GM23338 (cell line): ENCODE data around the gene LANCL3. TPM values are rescaled to one million over a fixed set of nuclear protein-coding genes. Genes with fewer than 3 reads are reported as not detected.

Experiments
- ATAC-seq: fragments of 200-7000 bp; cut with Tn5 transposase; 3 replicates; pipeline ENCODE4 v1.9.1; 2020
- DNase-seq: peaks from one replicate; pipeline ENCODE4 v3.0.0-alpha.2; 2015; ENCODE audit warnings: low spot score
- H2AFZ ChIP-seq: fragments of 200-600 bp; sonication (generic); 2 replicates; pipeline ENCODE4 v1.8.0; 2016; ENCODE audit warnings: antibody characterized with exemption, mild to moderate bottlenecking, moderate library complexity
- H3F3A ChIP-seq: fragments of 200-600 bp; sonication (generic); replicated peaks from 2 replicates; pipeline ENCODE4 v1.8.0; 2017; ENCODE audit warnings: antibody characterized with exemption, mixed run types, low read depth
- H3K27ac ChIP-seq: fragments of 200-600 bp; sonication (generic); 2 replicates; pipeline ENCODE4 v1.6.1; 2016; ENCODE audit warnings: low read depth
- H3K27me3 ChIP-seq: fragments of 200-600 bp; sonication (generic); 2 replicates; pipeline ENCODE4 v1.8.0; 2016; ENCODE audit warnings: mild to moderate bottlenecking, mixed run types, moderate library complexity; ENCODE audit not compliant: insufficient read depth
- H3K36me3 ChIP-seq: fragments of 200-600 bp; sonication (generic); 2 replicates; pipeline ENCODE4 v1.8.0; 2016; ENCODE audit warnings: mild to moderate bottlenecking; ENCODE audit not compliant: insufficient read depth
- H3K4me1 ChIP-seq: fragments of 200-600 bp; sonication (generic); 2 replicates; pipeline ENCODE4 v1.8.0; 2016; ENCODE audit warnings: mild to moderate bottlenecking, moderate library complexity; ENCODE audit not compliant: insufficient read depth
- H3K4me2 ChIP-seq: fragments of 200-600 bp; sonication (generic); 2 replicates; pipeline ENCODE4 v1.7.1; 2017; ENCODE audit warnings: mixed run types
- H3K4me3 ChIP-seq: fragments of 200-600 bp; sonication (generic); 2 replicates; pipeline ENCODE4 v1.6.1; 2016; ENCODE audit warnings: mixed run types
- H3K79me2 ChIP-seq: fragments of 200-600 bp; sonication (generic); replicated peaks from 2 replicates; pipeline ENCODE4 v1.8.0; 2017; ENCODE audit warnings: mild to moderate bottlenecking; ENCODE audit not compliant: insufficient read depth
- H3K9me2 ChIP-seq: fragments of 200-600 bp; sonication (generic); 2 replicates; pipeline ENCODE4 v1.8.0; 2017; ENCODE audit not compliant: insufficient read depth
- H4K20me1 ChIP-seq: fragments of 200-600 bp; sonication (generic); replicated peaks from 2 replicates; pipeline ENCODE4 v1.8.0; 2017; ENCODE audit warnings: mild to moderate bottlenecking; ENCODE audit not compliant: insufficient read depth
- H3K27ac Mint-ChIP-seq: 2 replicates; pipeline ENCODE4 v1.8.0; 2020; ENCODE audit warnings: inconsistent platforms, mild to moderate bottlenecking, moderate library complexity, mixed read lengths
- H3K27me3 Mint-ChIP-seq: 3 replicates; pipeline ENCODE4 v1.8.0; 2022; ENCODE audit warnings: low read depth, mild to moderate bottlenecking, moderate library complexity, mixed read lengths, inconsistent platforms; ENCODE audit not compliant: insufficient read depth, poor library complexity
- H3K36me3 Mint-ChIP-seq: 3 replicates; pipeline ENCODE4 v1.8.0; 2021; ENCODE audit warnings: low read depth, mild to moderate bottlenecking, inconsistent platforms, moderate library complexity, mixed read lengths
- H3K4me1 Mint-ChIP-seq: 3 replicates; pipeline ENCODE4 v1.8.0; 2020; ENCODE audit warnings: mild to moderate bottlenecking, inconsistent platforms, mixed read lengths
- H3K4me3 Mint-ChIP-seq: 3 replicates; pipeline ENCODE4 v1.8.0; 2021; ENCODE audit warnings: moderate library complexity, mild to moderate bottlenecking, inconsistent platforms, mixed read lengths
- H3K9me3 Mint-ChIP-seq: 3 replicates; pipeline ENCODE4 v1.8.0; 2020; ENCODE audit warnings: moderate library complexity, mild to moderate bottlenecking, inconsistent platforms, mixed read lengths
- CREB1 ChIP-seq: fragments of 250-450 bp; sonication (Bioruptor Pico); IDR thresholded peaks from 2 replicates; pipeline ENCODE4 v1.5.0; 2020; ENCODE audit warnings: low read depth, mild to moderate bottlenecking, moderate library complexity
- EZH2 ChIP-seq: fragments of 200-600 bp; sonication (generic); IDR thresholded peaks from one replicate; pipeline ENCODE4 v1.8.0; 2017; ENCODE audit warnings: antibody characterized with exemption, mild to moderate bottlenecking, low read depth; ENCODE audit not compliant: unreplicated experiment
- EZH2phosphoT487 ChIP-seq: fragments of 200-600 bp; sonication (generic); IDR thresholded peaks from one replicate; pipeline ENCODE4 v1.8.1; 2018; ENCODE audit warnings: antibody characterized with exemption; ENCODE audit not compliant: unreplicated experiment
- JUNB ChIP-seq: IDR thresholded peaks from one replicate; pipeline ENCODE4 v1.6.1; 2016; ENCODE audit warnings: antibody characterized with exemption; ENCODE audit not compliant: unreplicated experiment
- NANOG ChIP-seq: IDR thresholded peaks from 2 replicates; pipeline ENCODE4 v1.6.1; 2016; ENCODE audit warnings: antibody characterized with exemption, borderline replicate concordance
- POLR2AphosphoS5 ChIP-seq: IDR thresholded peaks from 2 replicates; pipeline ENCODE4 v1.6.1; 2016; ENCODE audit warnings: antibody characterized with exemption, low read depth
- STAT1 ChIP-seq: IDR thresholded peaks from one replicate; pipeline ENCODE4 v1.6.1; 2016; ENCODE audit warnings: antibody characterized with exemption; ENCODE audit not compliant: unreplicated experiment
- ZNF114 ChIP-seq: fragments of 250-450 bp; sonication (Bioruptor Pico); IDR thresholded peaks from 2 replicates; pipeline ENCODE4 v1.5.0; 2020; ENCODE audit warnings: mild to moderate bottlenecking, moderate library complexity
- ZNF331 ChIP-seq: fragments of 250-450 bp; sonication (Bioruptor Pico); IDR thresholded peaks from 2 replicates; pipeline ENCODE4 v1.5.0; 2020; ENCODE audit warnings: low read depth, mild to moderate bottlenecking, moderate library complexity
- polyA plus RNA-seq: library from polyadenylated mRNA; unstranded; fragments of >200 nt; fragmentation: Nextera tagmentation; extraction: Ambion mirVana; gene quantifications from 2 replicates; pipeline ENCODE4 v1.2.1, GENCODE V29; 2016
- total RNA-seq: library from RNA; depleted of rRNA; stranded (reverse); fragments of >200 nt; shearing (Covaris generic); gene quantifications from 2 replicates; pipeline ENCODE4 v1.2.3, GENCODE V29; 2014
- TF ChIP-seq, protein P1 (sequence below): IDR thresholded peaks from one replicate; pipeline ENCODE4 v1.6.1; 2018; ENCODE audit warnings: antibody characterized with exemption; ENCODE audit not compliant: unreplicated experiment
- TF ChIP-seq, protein P2 (sequence below), 2 experiments: fragments of 200-600 bp in 1 of 2; sonication (generic) in 1 of 2; conservative IDR thresholded peaks; 2 replicates each; pipeline versions ENCODE4 v1.5.1 to v1.6.1; 2016 to 2017; ENCODE audit warnings: antibody characterized with exemption in 2 of 2, low read depth in 2 of 2, mild to moderate bottlenecking in 2 of 2, moderate library complexity in 1 of 2
- TF ChIP-seq, protein P3 (sequence below): IDR thresholded peaks from 2 replicates; pipeline ENCODE4 v1.6.1; 2016; ENCODE audit warnings: antibody characterized with exemption
- TF ChIP-seq, protein P4 (sequence below): fragments of 250-450 bp; sonication (Bioruptor Pico); IDR thresholded peaks from 2 replicates; pipeline ENCODE4 v1.5.0; 2020; ENCODE audit warnings: mild to moderate bottlenecking, moderate library complexity

LANCL3 gene
- total and polyA plus RNA-seq, 2 experiments from 2014 or later = 0.11 to 1.8 TPM

DNA sequence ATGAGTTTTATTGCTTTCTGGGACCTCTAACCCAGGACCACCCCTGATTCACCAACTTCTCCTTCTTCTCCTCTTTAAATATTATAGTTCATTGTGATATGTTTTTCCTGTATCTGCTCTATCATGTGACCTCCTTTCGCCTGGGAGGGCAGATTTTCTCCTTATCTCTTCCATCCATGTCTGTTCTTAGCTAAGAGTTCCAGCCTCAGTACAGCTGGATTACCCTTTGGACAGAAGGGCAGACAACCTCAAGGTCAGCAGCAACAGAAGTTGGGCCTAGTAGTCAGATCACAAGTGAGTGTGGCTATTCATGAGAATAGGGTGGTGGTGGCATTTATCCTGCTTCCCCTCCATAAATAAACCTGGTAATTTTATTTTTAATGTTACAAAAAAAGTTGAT lies 108.4 kb downstream of the LANCL3 start:
- Histone ChIP-seq H4K20me1 (no peaks in the 10 kb centered on the region), H3K9me2 (no peaks in the 10 kb centered on the region)

More for the DNA sequence above, 108.4 kb downstream of the LANCL3 start:
- H3K36me3 ChIP-seq = no peaks in the 10 kb centered on the region
- Mint-ChIP-seq H3K27me3 (peaks cover 2% of the 10 kb centered on the region), H3K9me3 (no peaks in the 10 kb centered on the region), H3K4me3 (no peak overlapping the region), H3K27ac (no peak overlapping the region), H3K36me3 (no peaks in the 10 kb centered on the region), H3K4me1 (peaks cover 7% of the 10 kb centered on the region; the same call in 1 of the 3 replicates)
- no peak for TF ChIP-seq ZNF114 (CRISPR knock-in tag)
- no peak for TF ChIP-seq NANOG
- TF ChIP-seq ZNF331 (CRISPR knock-in tag) = no peak
- no peak for TF ChIP-seq EZH2phosphoT487
- TF ChIP-seq JUNB = no peak
- no peak for TF ChIP-seq POLR2AphosphoS5
- TF ChIP-seq, protein P1, sequence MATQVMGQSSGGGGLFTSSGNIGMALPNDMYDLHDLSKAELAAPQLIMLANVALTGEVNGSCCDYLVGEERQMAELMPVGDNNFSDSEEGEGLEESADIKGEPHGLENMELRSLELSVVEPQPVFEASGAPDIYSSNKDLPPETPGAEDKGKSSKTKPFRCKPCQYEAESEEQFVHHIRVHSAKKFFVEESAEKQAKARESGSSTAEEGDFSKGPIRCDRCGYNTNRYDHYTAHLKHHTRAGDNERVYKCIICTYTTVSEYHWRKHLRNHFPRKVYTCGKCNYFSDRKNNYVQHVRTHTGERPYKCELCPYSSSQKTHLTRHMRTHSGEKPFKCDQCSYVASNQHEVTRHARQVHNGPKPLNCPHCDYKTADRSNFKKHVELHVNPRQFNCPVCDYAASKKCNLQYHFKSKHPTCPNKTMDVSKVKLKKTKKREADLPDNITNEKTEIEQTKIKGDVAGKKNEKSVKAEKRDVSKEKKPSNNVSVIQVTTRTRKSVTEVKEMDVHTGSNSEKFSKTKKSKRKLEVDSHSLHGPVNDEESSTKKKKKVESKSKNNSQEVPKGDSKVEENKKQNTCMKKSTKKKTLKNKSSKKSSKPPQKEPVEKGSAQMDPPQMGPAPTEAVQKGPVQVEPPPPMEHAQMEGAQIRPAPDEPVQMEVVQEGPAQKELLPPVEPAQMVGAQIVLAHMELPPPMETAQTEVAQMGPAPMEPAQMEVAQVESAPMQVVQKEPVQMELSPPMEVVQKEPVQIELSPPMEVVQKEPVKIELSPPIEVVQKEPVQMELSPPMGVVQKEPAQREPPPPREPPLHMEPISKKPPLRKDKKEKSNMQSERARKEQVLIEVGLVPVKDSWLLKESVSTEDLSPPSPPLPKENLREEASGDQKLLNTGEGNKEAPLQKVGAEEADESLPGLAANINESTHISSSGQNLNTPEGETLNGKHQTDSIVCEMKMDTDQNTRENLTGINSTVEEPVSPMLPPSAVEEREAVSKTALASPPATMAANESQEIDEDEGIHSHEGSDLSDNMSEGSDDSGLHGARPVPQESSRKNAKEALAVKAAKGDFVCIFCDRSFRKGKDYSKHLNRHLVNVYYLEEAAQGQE = no peak
- TF ChIP-seq STAT1 = no peak
- no peak for TF ChIP-seq EZH2
- TF ChIP-seq CREB1 (CRISPR knock-in tag) = no peak
- TF ChIP-seq, protein P2, sequence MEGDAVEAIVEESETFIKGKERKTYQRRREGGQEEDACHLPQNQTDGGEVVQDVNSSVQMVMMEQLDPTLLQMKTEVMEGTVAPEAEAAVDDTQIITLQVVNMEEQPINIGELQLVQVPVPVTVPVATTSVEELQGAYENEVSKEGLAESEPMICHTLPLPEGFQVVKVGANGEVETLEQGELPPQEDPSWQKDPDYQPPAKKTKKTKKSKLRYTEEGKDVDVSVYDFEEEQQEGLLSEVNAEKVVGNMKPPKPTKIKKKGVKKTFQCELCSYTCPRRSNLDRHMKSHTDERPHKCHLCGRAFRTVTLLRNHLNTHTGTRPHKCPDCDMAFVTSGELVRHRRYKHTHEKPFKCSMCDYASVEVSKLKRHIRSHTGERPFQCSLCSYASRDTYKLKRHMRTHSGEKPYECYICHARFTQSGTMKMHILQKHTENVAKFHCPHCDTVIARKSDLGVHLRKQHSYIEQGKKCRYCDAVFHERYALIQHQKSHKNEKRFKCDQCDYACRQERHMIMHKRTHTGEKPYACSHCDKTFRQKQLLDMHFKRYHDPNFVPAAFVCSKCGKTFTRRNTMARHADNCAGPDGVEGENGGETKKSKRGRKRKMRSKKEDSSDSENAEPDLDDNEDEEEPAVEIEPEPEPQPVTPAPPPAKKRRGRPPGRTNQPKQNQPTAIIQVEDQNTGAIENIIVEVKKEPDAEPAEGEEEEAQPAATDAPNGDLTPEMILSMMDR (conservative IDR thresholded peaks at IDR 0.05; ENCODE audit: low read depth in 2 of 2) = no peak
- TF ChIP-seq, protein P3, sequence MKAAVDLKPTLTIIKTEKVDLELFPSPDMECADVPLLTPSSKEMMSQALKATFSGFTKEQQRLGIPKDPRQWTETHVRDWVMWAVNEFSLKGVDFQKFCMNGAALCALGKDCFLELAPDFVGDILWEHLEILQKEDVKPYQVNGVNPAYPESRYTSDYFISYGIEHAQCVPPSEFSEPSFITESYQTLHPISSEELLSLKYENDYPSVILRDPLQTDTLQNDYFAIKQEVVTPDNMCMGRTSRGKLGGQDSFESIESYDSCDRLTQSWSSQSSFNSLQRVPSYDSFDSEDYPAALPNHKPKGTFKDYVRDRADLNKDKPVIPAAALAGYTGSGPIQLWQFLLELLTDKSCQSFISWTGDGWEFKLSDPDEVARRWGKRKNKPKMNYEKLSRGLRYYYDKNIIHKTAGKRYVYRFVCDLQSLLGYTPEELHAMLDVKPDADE = no peak
- TF ChIP-seq, protein P4, sequence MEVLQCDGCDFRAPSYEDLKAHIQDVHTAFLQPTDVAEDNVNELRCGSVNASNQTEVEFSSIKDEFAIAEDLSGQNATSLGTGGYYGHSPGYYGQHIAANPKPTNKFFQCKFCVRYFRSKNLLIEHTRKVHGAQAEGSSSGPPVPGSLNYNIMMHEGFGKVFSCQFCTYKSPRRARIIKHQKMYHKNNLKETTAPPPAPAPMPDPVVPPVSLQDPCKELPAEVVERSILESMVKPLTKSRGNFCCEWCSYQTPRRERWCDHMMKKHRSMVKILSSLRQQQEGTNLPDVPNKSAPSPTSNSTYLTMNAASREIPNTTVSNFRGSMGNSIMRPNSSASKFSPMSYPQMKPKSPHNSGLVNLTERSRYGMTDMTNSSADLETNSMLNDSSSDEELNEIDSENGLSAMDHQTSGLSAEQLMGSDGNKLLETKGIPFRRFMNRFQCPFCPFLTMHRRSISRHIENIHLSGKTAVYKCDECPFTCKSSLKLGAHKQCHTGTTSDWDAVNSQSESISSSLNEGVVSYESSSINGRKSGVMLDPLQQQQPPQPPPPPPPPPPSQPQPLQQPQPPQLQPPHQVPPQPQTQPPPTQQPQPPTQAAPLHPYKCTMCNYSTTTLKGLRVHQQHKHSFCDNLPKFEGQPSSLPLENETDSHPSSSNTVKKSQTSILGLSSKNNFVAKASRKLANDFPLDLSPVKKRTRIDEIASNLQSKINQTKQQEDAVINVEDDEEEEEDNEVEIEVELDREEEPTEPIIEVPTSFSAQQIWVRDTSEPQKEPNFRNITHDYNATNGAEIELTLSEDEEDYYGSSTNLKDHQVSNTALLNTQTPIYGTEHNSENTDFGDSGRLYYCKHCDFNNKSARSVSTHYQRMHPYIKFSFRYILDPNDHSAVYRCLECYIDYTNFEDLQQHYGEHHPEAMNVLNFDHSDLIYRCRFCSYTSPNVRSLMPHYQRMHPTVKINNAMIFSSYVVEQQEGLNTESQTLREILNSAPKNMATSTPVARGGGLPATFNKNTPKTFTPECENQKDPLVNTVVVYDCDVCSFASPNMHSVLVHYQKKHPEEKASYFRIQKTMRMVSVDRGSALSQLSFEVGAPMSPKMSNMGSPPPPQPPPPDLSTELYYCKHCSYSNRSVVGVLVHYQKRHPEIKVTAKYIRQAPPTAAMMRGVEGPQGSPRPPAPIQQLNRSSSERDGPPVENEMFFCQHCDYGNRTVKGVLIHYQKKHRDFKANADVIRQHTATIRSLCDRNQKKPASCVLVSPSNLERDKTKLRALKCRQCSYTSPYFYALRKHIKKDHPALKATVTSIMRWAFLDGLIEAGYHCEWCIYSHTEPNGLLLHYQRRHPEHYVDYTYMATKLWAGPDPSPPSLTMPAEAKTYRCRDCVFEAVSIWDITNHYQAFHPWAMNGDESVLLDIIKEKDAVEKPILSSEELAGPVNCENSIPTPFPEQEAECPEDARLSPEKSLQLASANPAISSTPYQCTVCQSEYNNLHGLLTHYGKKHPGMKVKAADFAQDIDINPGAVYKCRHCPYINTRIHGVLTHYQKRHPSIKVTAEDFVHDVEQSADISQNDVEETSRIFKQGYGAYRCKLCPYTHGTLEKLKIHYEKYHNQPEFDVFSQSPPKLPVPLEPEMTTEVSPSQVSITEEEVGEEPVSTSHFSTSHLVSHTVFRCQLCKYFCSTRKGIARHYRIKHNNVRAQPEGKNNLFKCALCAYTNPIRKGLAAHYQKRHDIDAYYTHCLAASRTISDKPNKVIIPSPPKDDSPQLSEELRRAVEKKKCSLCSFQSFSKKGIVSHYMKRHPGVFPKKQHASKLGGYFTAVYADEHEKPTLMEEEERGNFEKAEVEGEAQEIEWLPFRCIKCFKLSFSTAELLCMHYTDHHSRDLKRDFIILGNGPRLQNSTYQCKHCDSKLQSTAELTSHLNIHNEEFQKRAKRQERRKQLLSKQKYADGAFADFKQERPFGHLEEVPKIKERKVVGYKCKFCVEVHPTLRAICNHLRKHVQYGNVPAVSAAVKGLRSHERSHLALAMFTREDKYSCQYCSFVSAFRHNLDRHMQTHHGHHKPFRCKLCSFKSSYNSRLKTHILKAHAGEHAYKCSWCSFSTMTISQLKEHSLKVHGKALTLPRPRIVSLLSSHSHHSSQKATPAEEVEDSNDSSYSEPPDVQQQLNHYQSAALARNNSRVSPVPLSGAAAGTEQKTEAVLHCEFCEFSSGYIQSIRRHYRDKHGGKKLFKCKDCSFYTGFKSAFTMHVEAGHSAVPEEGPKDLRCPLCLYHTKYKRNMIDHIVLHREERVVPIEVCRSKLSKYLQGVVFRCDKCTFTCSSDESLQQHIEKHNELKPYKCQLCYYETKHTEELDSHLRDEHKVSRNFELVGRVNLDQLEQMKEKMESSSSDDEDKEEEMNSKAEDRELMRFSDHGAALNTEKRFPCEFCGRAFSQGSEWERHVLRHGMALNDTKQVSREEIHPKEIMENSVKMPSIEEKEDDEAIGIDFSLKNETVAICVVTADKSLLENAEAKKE (CRISPR knock-in tag) = no peak
- H3K4me3 ChIP-seq = no peak overlapping the region
- no peak overlapping the region for H3K27ac ChIP-seq
- peaks cover 12% of the 10 kb centered on the region for H3K4me1 ChIP-seq
- DNase-seq (no peak), ATAC-seq (no peak)
- H2AFZ ChIP-seq = no peak overlapping the region
- H3K4me2 ChIP-seq = no peak overlapping the region
- H3K79me2 ChIP-seq = no peaks in the 10 kb centered on the region
- H3K27me3 ChIP-seq = no peaks in the 10 kb centered on the region
- H3F3A ChIP-seq = no peaks in the 10 kb centered on the region
